Measurements from ENCODE around the gene FOXO6. TPM values are rescaled to one million over a fixed set of nuclear protein-coding genes. Genes with fewer than 3 reads are reported as not detected.

Gene FOXO6
- total and polyA plus RNA-seq, 12 donors, result 0.30 to 2.6 (median 1.3) TPM

DNA sequence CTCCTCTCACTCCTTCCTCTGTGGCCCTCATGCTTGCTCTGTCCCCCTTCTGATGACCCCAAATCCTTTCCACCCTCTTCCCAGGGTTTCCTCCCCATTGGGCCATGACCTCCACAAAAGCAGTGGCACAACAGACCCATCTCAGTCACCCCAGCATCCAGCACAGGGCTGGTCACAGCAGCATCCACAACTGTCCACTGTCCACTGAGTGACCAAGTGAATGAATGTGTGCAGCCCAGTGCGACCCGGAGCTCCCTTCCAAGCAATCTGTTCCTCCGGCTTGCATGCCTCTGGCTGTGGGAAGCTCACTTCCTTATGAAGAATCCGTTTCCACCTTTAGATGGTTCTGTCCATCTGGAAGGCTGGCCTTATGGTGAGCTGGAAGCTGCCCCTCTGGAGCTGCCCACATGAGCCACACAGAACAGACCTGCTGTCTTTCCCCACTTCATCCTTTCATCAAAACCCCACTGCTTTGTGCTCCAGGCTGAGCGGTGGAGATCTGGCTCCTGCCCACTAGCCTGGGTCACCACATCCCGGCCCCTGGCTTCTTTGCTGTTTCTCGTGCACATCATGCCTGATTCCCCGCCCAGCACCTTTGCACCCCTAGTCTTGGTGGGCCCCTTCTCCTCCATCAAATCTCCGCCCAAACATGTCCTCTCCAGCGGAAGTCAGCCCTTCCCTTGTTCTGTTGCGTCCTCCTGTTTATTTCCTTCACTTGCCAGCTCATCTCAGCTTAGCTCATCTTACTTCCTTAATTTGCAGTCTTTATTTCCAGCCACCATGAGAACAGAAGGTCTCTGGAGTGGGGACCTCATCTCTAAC, 66.9 kb downstream of the FOXO6 start:
- DNase-seq (no peak), ATAC-seq (no peak)
- intact Hi-C loops (cut with DNase I), result no loop called here
- WGBS, 2 donors, result 82 to 88% methylated on average over 11 of the region's 11 CpGs
- Histone ChIP-seq H3K4me1 (peaks cover 15 to 38% (median 19%) of the 10 kb centered on the region in 9 donors), H3K27me3 (peaks cover 0 to 2% (median 0%) of the 10 kb centered on the region in 7 donors), H3K4me3 (no peak overlapping the region), H3K36me3 (no peaks in the 10 kb centered on the region), H3K9me3 (no peaks in the 10 kb centered on the region), H3K27ac (peak overlapping the region in 1 of 10 donors; percentile 72)
- no peak for TF ChIP-seq CTCF (IDR thresholded peaks at IDR 0.05)

DNA sequence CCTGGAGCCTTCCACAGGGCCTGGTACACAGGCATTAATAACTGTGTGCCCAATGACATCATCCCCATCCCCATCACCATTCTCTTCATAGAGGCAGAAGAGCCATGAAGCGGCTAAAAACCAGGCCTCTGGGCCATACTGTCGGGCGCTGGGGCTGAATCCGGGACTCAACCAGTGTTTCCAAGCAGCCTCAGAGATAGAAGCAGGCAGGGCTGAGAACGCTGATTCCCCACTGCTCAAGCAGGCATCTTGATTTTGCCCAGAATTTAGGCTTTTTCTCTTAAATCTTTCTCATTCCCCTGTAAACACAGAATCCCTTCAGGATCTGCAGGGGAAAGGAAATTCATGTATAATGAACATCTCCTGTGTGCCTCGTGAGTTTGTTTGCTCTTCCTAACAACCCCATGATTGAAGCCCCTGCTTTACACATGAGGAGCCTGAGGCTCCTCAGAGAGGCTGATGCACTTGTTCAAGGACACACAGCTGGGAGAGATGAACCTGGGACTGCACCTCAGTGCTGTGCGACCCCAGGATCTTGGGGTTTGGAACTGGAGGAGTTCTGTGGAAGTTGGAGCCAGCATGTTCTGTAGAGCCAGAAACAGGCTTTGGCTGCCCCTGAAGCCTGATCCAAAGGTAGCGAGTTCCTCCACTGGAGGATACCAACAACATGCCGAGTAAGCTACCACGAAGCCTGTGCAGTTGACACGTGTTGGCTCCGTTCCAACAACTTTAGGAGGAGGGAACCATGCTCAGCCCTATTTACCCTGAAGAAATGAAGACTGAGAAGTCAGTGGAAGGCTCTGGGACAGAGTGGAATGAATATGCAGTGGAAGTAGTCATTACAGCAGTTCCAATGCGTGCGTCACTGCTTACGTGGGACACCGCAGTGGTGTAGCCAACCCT, 67.8 kb downstream of the FOXO6 start:
- DNase-seq (no peak), ATAC-seq (no peak)
- Histone ChIP-seq H3K36me3 (no peaks in the 10 kb centered on the region), H3K9me3 (no peaks in the 10 kb centered on the region), H3K4me1 (peaks cover 16 to 40% (median 23%) of the 10 kb centered on the region in 9 donors), H3K4me3 (no peak overlapping the region), H3K27me3 (peaks cover 0 to under 1% (median 0%) of the 10 kb centered on the region in 7 donors), H3K27ac (peak overlapping the region in 1 of 10 donors; percentile 72)
- intact Hi-C loops (cut with DNase I), result no loop called here
- 83 to 84% methylated on average over 16 of the region's 16 CpGs for WGBS, 2 donors
- TF ChIP-seq CTCF (IDR thresholded peaks at IDR 0.05), result no peak

GRCh38 chr1:41429641-41430035, 68.4 kb downstream of the FOXO6 start:
- no peaks in the 10 kb centered on the region for H3K9me3 ChIP-seq
- peaks cover 16 to 40% (median 23%) of the 10 kb centered on the region in 9 donors for H3K4me1 ChIP-seq
- H3K36me3 ChIP-seq, result no peaks in the 10 kb centered on the region
- H3K27ac ChIP-seq, result no peak overlapping the region
- WGBS, 2 donors, result 65 to 68% methylated on average over 5 of the region's 5 CpGs
- H3K27me3 ChIP-seq, result no peaks in the 10 kb centered on the region
- no peak for TF ChIP-seq CTCF (IDR thresholded peaks at IDR 0.05)
- H3K4me3 ChIP-seq, result no peak overlapping the region
- no peak for ATAC-seq
- no peak for DNase-seq
- intact Hi-C loops (cut with DNase I), result loop anchor here in 6 of 10 donors (5.0 to 10.0 kb wide), 5 partner anchors 65 to 162 kb away; partner anchors contain the start of gene FOXO6 (in 1 of the 6)

DNA sequence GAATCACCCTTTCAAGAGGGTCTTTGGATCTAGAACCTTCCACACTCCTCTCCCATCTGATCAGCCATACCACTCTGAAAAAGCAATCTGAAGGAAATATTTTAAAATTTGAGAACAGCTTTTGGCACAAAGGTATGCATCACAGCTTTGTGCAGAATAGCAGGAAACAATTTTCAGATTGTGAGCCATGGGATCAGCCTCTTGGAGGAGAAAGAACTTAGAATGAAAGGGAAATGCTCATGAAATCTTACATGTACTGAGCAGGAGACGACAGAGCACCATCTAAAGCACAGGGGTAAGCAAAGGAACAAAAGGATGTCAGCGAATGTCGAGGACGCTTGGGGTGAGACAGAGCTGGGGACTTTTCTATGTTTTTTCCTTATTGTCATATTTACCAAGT, 68.8 kb downstream of the FOXO6 start:
- Histone ChIP-seq H3K36me3 (no peaks in the 10 kb centered on the region), H3K9me3 (no peaks in the 10 kb centered on the region), H3K4me1 (peaks cover 16 to 40% (median 23%) of the 10 kb centered on the region in 9 donors), H3K27ac (no peak overlapping the region), H3K27me3 (no peaks in the 10 kb centered on the region), H3K4me3 (no peak overlapping the region)
- intact Hi-C loops (cut with DNase I), result loop anchor here in 6 of 10 donors (5.0 to 10.0 kb wide), 5 partner anchors 65 to 163 kb away; partner anchors contain the start of gene FOXO6 (in 1 of the 6)
- TF ChIP-seq CTCF (IDR thresholded peaks at IDR 0.05), result no peak
- ATAC-seq (no peak), DNase-seq (no peak)
- WGBS, 2 donors, result 75 to 91% methylated on average over 4 of the region's 4 CpGs
